ENCODE results near the gene VCX.
A peak's percentile ranks its signal among the peaks of the same experiment; 100 is the strongest.
"Not testable (repeated sequence)": the region's sequence is repeated elsewhere in the genome, so short reads cannot be mapped to it uniquely, and the experiment has no call there.

VCX gene

GRCh38 chrX:7842871-7843270 lies at the start of gene VCX:
Gene VCX (plus strand): TSS chrX:7843171. CDS start chrX:7843204, 33 bp downstream.
- not testable (repeated sequence) for DNase-seq

GRCh38 chrX:7798327-7798726 lies 44.6 kb upstream of the VCX start:
- no peak for DNase-seq

- DNase-seq = no peak
These were observed 41.3 kb upstream of the VCX start for GRCh38 chrX:7801711-7802110.

- DNase-seq = peak; percentile 17
These were observed 27.7 kb upstream of the VCX start for GRCh38 chrX:7815166-7815805.

GRCh38 chrX:7828594-7828993 lies 14.4 kb upstream of the VCX start:
- no peak for DNase-seq

GRCh38 chrX:7841084-7841805 lies 1.7 kb upstream of the VCX start:
- DNase-seq = no peak

GRCh38 chrX:7852166-7852565 lies 9.2 kb downstream of the VCX start:
- no peak for DNase-seq

GRCh38 chrX:7872042-7872441 lies 29.1 kb downstream of the VCX start:
- no peak for DNase-seq

- no peak for DNase-seq
These were observed 34.0 kb downstream of the VCX start for GRCh38 chrX:7876957-7877356.

- DNase-seq = peak; percentile 0
These were observed 46.2 kb downstream of the VCX start for GRCh38 chrX:7889135-7889534.

GRCh38 chrX:7889680-7890079 lies 46.7 kb downstream of the VCX start:
- DNase-seq = peak; percentile 0

- DNase-seq = no peak
These were observed 49.0 kb downstream of the VCX start for GRCh38 chrX:7891928-7892327.

Measured in MV-4-11 (cell line).